Measurements from ENCODE around the gene SCRN2. TPM values are rescaled to one million over a fixed set of nuclear protein-coding genes. Genes with fewer than 3 reads are reported as not detected.
A peak's percentile ranks its signal among the peaks of the same experiment; 100 is the strongest.

The SCRN2 gene
- total and polyA plus RNA-seq, 2 of the 13 experiments (the other 11 are each of a cell fraction or from before 2014, with no cell fraction given) = 21.7 to 29.5 TPM

DNA sequence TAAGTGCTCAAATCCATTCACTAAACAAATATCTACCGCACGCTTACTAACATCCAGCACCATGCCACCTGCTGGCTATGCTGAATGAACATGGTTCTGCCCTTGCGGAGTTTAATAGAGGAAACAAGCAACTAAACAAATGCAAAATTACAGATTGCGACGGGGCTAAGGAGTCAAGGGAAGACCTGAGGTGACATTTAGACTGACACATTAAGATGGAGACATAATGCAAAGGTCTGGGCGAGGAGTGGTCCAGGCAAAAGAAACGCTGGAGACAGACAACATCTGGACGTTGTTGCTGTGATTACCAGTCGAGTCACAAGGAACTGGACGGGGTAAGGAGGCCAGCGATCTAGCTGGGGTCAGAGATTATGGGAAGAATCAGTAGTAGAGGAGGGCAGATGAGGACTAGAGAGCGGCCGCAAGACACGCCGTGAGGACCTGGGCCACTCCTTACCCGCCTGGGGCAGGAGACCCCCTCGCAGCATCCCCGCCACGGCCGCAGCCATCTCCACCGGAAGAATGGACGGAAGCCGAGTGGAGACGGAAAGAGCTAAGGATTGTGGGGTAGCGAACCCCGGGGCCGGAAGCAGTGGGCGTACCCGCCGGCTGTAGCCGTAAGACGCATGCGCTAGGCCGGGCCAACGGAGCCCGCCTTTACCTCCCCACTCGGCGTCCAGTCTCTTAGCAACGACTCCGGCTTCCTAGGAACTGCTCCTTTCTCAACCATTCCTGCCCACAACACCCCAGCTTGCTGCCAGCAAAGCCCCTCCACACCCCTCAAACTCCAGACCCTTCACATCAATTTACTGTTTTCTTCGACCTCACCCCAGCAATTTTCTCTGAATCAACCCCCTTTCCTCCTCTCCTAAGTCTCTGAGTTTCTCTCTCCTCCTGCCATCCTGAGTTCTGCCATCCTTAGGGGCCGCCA, 9.8 kb downstream of the SCRN2 start, which contains the start of the genes LRRC46 and MRPL10 (continued):
- TF ChIP-seq, protein P1, sequence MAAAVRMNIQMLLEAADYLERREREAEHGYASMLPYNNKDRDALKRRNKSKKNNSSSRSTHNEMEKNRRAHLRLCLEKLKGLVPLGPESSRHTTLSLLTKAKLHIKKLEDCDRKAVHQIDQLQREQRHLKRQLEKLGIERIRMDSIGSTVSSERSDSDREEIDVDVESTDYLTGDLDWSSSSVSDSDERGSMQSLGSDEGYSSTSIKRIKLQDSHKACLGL (CRISPR knock-in tag; IDR thresholded peaks at IDR 0.05) = peak; percentile 72; the same call in 1 of the 2 replicates
- TF ChIP-seq, protein P2, sequence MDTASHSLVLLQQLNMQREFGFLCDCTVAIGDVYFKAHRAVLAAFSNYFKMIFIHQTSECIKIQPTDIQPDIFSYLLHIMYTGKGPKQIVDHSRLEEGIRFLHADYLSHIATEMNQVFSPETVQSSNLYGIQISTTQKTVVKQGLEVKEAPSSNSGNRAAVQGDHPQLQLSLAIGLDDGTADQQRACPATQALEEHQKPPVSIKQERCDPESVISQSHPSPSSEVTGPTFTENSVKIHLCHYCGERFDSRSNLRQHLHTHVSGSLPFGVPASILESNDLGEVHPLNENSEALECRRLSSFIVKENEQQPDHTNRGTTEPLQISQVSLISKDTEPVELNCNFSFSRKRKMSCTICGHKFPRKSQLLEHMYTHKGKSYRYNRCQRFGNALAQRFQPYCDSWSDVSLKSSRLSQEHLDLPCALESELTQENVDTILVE (CRISPR knock-in tag; IDR thresholded peaks at IDR 0.05) = peak; percentile 91
- TF ChIP-seq, protein P3, sequence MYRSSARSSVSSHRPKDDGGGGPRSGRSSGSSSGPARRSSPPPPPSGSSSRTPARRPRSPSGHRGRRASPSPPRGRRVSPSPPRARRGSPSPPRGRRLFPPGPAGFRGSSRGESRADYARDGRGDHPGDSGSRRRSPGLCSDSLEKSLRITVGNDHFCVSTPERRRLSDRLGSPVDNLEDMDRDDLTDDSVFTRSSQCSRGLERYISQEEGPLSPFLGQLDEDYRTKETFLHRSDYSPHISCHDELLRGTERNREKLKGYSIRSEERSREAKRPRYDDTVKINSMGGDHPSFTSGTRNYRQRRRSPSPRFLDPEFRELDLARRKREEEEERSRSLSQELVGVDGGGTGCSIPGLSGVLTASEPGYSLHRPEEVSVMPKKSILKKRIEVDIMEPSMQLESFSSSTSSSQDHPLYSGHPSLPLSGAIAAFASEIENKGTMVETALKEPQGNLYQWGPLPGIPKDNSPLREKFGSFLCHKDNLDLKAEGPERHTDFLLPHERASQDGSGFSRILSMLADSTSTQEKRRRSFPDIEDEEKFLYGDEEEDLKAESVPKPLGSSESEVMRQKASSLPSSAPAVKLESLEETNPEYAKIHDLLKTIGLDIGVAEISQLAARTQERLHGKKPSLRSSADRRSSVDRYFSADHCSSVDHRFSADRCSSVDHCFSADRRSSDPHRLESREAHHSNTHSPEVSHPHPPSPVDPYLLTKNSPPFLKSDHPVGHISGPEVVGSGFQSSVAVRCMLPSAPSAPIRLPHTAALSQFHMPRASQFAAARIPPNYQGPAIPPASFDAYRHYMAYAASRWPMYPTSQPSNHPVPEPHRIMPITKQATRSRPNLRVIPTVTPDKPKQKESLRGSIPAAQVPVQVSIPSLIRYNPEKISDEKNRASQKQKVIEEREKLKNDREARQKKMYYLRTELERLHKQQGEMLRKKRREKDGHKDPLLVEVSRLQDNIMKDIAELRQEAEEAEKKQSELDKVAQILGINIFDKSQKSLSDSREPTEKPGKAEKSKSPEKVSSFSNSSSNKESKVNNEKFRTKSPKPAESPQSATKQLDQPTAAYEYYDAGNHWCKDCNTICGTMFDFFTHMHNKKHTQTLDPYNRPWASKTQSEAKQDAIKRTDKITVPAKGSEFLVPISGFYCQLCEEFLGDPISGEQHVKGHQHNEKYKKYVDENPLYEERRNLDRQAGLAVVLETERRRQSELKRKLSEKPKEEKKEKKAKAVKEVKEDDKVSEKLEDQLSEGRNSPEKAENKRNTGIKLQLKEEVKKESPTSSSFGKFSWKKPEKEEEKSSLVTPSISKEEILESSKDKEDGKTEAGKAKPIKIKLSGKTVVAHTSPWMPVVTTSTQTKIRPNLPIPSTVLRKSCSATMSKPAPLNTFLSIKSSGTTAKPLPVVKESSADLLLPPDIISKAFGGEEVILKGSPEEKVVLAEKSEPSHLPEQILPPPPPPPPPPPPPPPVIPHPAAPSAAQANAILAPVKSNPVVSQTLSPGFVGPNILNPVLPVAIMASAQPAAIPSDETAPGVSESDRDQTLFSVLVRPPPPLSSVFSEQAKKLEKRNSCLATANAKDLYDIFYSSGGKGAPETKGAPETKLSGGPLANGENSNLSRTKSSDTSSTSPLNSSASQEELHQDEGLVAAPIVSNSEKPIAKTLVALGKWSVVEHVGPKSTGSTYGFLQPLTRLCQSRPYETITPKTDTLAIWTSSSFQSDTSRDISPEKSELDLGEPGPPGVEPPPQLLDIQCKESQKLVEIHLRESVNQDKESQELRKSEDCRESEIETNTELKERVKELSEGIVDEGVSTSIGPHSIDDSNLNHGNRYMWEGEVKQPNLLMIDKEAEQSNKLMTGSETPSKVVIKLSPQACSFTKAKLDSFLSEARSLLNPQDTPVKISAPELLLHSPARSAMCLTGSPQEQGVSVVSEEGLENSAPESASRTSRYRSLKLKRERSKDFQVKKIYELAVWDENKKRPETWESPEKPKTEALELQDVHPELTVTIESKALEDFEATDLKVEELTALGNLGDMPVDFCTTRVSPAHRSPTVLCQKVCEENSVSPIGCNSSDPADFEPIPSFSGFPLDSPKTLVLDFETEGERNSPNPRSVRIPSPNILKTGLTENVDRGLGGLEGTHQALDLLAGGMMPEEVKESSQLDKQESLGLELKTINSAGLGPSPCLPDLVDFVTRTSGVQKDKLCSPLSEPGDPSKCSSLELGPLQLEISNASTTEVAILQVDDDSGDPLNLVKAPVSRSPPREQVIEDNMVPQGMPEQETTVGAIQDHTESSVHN (CRISPR knock-in tag; IDR thresholded peaks at IDR 0.05) = no peak
- TF ChIP-seq MEIS1 (CRISPR knock-in tag; IDR thresholded peaks at IDR 0.05; ENCODE audit: borderline replicate concordance) = peak; percentile 26; the same call in 1 of the 2 replicates
- TF ChIP-seq NR2F2 (IDR thresholded peaks at IDR 0.05; ENCODE audit: borderline replicate concordance, low read depth) = 0 out of 2 replicates have a peak, but pooled peaks have one; percentile 20
- TF ChIP-seq ZNF441 (CRISPR knock-in tag; IDR thresholded peaks at IDR 0.05; ENCODE audit: borderline replicate concordance) = peak; percentile 65
- no peak for TF ChIP-seq NR2F6 (IDR thresholded peaks at IDR 0.05)
- TF ChIP-seq NR2F6 (CRISPR knock-in tag; IDR thresholded peaks at IDR 0.05) = peak; percentile 62; the same call in 1 of the 2 replicates
- peak; percentile 84; the same call in 1 of the 2 replicates for TF ChIP-seq KLF11 (CRISPR knock-in tag; IDR thresholded peaks at IDR 0.05)
- TF ChIP-seq NR1H2 (CRISPR knock-in tag; IDR thresholded peaks at IDR 0.05; ENCODE audit: borderline replicate concordance, low read depth) = no peak
- peak; percentile 78; the same call in 1 of the 2 replicates for TF ChIP-seq ZNF589 (CRISPR knock-in tag; conservative IDR thresholded peaks at IDR 0.05)
- TF ChIP-seq, protein P4, sequence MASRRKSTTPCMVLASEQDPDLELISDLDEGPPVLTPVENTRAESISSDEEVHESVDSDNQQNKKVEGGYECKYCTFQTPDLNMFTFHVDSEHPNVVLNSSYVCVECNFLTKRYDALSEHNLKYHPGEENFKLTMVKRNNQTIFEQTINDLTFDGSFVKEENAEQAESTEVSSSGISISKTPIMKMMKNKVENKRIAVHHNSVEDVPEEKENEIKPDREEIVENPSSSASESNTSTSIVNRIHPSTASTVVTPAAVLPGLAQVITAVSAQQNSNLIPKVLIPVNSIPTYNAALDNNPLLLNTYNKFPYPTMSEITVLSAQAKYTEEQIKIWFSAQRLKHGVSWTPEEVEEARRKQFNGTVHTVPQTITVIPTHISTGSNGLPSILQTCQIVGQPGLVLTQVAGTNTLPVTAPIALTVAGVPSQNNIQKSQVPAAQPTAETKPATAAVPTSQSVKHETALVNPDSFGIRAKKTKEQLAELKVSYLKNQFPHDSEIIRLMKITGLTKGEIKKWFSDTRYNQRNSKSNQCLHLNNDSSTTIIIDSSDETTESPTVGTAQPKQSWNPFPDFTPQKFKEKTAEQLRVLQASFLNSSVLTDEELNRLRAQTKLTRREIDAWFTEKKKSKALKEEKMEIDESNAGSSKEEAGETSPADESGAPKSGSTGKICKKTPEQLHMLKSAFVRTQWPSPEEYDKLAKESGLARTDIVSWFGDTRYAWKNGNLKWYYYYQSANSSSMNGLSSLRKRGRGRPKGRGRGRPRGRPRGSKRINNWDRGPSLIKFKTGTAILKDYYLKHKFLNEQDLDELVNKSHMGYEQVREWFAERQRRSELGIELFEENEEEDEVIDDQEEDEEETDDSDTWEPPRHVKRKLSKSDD (CRISPR knock-in tag; IDR thresholded peaks at IDR 0.05; ENCODE audit: low read depth) = no peak
- TF ChIP-seq ZNF143 (CRISPR knock-in tag; IDR thresholded peaks at IDR 0.05) = peak; percentile 96
- TF ChIP-seq ZNF230 (CRISPR knock-in tag; IDR thresholded peaks at IDR 0.05) = peak; percentile 75
- TF ChIP-seq ZNF468 (CRISPR knock-in tag; IDR thresholded peaks at IDR 0.05) = no peak

Measured in HepG2 (cell line).